H1 (cell line): ENCODE measurements around the gene ZC3H18. TPM values are rescaled to one million over a fixed set of nuclear protein-coding genes. Genes with fewer than 3 reads are reported as not detected.

Experiments used
- BRCA1 ChIP-seq: IDR thresholded peaks from 2 replicates; pipeline ENCODE4 v1.6.1; 2012; ENCODE audit warnings: low read depth, low read length, improper control_type of control experiment
- EGR1 ChIP-seq: IDR thresholded peaks from 2 replicates; pipeline ENCODE4 v1.6.1; 2011; ENCODE audit warnings: low read depth, low read length, borderline replicate concordance
- HDAC6 ChIP-seq: IDR thresholded peaks from one replicate; pipeline ENCODE4 v1.7.1; 2012; ENCODE audit warnings: low read depth, mild to moderate bottlenecking, inconsistent platforms, low read length, moderate library complexity
- JUN ChIP-seq: IDR thresholded peaks from 2 replicates; pipeline ENCODE4 v1.6.1; 2011; ENCODE audit warnings: low read depth, mild to moderate bottlenecking, improper control_type of control experiment, low read length
- NANOG ChIP-seq: IDR thresholded peaks from 2 replicates; pipeline ENCODE4 v1.6.1; 2011; ENCODE audit warnings: low read length, low read depth, mild to moderate bottlenecking, inconsistent platforms; ENCODE audit not compliant: insufficient read depth, poor library complexity, severe bottlenecking
- NRF1 ChIP-seq: IDR thresholded peaks from 2 replicates; pipeline ENCODE4 v1.6.1; 2011; ENCODE audit warnings: mild to moderate bottlenecking, low read depth, low read length, improper control_type of control experiment
- PHF8 ChIP-seq: fragments of 200-600 bp; sonication (generic); conservative IDR thresholded peaks from 2 replicates; pipeline ENCODE4 v1.7.1; 2012; ENCODE audit warnings: low read depth, mild to moderate bottlenecking, inconsistent platforms, low read length, moderate library complexity
- POU5F1 ChIP-seq: IDR thresholded peaks from 2 replicates; pipeline ENCODE4 v1.6.1; 2011; ENCODE audit warnings: low read depth, mild to moderate bottlenecking, low read length, moderate library complexity
- RFX5 ChIP-seq: IDR thresholded peaks from 2 replicates; pipeline ENCODE4 v1.6.1; 2011; ENCODE audit warnings: low read depth, low read length, improper control_type of control experiment, borderline replicate concordance
- polyA plus RNA-seq, 7 experiments: library from polyadenylated mRNA; depleted of rRNA in 3 of 7; stranded (reverse) in 5 of 7; unstranded in 2 of 7; fragments of >200 nt in 5 of 7; fragments of 200-250 nt in 2 of 7; gene quantifications; 1 replicate in 5 of 7; 2 replicates in 1 of 7; 4 replicates in 1 of 7; pipeline versions ENCODE4 v1.2.1 to v1.2.3, GENCODE V29; 2011 to 2013; ENCODE audit warnings: missing spikeins in 2 of 7, mixed read lengths in 2 of 7
- total RNA-seq: library from RNA; stranded (reverse); fragmentation: NEBNext Ultra II Directional; extraction: Animal tissue kit (Norgen Biotek cat#: 25700); gene quantifications from 2 replicates; pipeline ENCODE4 v1.2.1, GENCODE V29; 2021
- TF ChIP-seq, protein P1 (sequence below): IDR thresholded peaks from 2 replicates; pipeline ENCODE4 v1.6.1; 2011; ENCODE audit warnings: low read depth, mild to moderate bottlenecking, low read length; ENCODE audit not compliant: insufficient read depth
- TF ChIP-seq, protein P2 (sequence below): fragments of 300-600 bp; sonication (generic); IDR thresholded peaks from 2 replicates; pipeline ENCODE4 v1.7.1; 2012; ENCODE audit warnings: low read length, moderate library complexity, mild to moderate bottlenecking, inconsistent platforms; ENCODE audit not compliant: insufficient replicate concordance

Gene ZC3H18
- total and polyA plus RNA-seq, 2 of the 8 experiments (the other 6 are each of a cell fraction or from before 2014, with no cell fraction given) = 12.1 to 73.2 TPM

DNA sequence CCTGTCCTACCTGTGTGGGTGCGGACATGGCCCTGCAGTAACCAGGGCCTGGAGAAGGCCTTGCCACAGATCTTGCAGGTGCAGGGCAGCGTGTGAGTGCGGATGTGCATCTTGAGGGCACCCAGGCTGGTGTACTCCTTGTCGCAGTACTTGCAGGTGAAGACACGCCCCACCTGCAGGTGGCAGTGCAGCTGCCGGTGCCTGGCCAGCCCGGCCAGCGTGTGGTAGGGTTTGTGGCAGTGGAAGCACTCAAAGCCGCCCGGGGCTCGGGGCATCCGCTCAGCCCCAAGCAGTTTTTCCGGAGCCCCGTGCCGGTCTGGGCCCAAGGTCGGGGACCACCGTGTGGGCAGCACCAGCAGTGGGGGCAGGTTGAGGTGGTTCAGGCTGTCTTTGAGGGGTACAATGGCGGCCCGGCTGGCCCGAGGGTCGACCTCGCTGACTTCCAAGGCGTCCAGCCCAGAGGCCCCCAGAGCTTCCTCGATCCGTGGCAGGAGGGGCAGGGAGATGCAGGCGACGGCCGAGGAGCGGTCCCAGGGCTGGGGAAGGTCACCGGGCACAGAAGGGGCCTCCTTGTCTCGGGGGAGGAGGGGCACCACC lies 111.0 kb downstream of the ZC3H18 start (continued):
- TF ChIP-seq NANOG (no peak), PHF8 (no peak), NRF1 (no peak), POU5F1 (no peak), BRCA1 (no peak), JUN (no peak), EGR1 (no peak), RFX5 (no peak), HDAC6 (no peak)
- TF ChIP-seq, protein P1, sequence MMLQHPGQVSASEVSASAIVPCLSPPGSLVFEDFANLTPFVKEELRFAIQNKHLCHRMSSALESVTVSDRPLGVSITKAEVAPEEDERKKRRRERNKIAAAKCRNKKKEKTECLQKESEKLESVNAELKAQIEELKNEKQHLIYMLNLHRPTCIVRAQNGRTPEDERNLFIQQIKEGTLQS = no peak
- TF ChIP-seq, protein P2, sequence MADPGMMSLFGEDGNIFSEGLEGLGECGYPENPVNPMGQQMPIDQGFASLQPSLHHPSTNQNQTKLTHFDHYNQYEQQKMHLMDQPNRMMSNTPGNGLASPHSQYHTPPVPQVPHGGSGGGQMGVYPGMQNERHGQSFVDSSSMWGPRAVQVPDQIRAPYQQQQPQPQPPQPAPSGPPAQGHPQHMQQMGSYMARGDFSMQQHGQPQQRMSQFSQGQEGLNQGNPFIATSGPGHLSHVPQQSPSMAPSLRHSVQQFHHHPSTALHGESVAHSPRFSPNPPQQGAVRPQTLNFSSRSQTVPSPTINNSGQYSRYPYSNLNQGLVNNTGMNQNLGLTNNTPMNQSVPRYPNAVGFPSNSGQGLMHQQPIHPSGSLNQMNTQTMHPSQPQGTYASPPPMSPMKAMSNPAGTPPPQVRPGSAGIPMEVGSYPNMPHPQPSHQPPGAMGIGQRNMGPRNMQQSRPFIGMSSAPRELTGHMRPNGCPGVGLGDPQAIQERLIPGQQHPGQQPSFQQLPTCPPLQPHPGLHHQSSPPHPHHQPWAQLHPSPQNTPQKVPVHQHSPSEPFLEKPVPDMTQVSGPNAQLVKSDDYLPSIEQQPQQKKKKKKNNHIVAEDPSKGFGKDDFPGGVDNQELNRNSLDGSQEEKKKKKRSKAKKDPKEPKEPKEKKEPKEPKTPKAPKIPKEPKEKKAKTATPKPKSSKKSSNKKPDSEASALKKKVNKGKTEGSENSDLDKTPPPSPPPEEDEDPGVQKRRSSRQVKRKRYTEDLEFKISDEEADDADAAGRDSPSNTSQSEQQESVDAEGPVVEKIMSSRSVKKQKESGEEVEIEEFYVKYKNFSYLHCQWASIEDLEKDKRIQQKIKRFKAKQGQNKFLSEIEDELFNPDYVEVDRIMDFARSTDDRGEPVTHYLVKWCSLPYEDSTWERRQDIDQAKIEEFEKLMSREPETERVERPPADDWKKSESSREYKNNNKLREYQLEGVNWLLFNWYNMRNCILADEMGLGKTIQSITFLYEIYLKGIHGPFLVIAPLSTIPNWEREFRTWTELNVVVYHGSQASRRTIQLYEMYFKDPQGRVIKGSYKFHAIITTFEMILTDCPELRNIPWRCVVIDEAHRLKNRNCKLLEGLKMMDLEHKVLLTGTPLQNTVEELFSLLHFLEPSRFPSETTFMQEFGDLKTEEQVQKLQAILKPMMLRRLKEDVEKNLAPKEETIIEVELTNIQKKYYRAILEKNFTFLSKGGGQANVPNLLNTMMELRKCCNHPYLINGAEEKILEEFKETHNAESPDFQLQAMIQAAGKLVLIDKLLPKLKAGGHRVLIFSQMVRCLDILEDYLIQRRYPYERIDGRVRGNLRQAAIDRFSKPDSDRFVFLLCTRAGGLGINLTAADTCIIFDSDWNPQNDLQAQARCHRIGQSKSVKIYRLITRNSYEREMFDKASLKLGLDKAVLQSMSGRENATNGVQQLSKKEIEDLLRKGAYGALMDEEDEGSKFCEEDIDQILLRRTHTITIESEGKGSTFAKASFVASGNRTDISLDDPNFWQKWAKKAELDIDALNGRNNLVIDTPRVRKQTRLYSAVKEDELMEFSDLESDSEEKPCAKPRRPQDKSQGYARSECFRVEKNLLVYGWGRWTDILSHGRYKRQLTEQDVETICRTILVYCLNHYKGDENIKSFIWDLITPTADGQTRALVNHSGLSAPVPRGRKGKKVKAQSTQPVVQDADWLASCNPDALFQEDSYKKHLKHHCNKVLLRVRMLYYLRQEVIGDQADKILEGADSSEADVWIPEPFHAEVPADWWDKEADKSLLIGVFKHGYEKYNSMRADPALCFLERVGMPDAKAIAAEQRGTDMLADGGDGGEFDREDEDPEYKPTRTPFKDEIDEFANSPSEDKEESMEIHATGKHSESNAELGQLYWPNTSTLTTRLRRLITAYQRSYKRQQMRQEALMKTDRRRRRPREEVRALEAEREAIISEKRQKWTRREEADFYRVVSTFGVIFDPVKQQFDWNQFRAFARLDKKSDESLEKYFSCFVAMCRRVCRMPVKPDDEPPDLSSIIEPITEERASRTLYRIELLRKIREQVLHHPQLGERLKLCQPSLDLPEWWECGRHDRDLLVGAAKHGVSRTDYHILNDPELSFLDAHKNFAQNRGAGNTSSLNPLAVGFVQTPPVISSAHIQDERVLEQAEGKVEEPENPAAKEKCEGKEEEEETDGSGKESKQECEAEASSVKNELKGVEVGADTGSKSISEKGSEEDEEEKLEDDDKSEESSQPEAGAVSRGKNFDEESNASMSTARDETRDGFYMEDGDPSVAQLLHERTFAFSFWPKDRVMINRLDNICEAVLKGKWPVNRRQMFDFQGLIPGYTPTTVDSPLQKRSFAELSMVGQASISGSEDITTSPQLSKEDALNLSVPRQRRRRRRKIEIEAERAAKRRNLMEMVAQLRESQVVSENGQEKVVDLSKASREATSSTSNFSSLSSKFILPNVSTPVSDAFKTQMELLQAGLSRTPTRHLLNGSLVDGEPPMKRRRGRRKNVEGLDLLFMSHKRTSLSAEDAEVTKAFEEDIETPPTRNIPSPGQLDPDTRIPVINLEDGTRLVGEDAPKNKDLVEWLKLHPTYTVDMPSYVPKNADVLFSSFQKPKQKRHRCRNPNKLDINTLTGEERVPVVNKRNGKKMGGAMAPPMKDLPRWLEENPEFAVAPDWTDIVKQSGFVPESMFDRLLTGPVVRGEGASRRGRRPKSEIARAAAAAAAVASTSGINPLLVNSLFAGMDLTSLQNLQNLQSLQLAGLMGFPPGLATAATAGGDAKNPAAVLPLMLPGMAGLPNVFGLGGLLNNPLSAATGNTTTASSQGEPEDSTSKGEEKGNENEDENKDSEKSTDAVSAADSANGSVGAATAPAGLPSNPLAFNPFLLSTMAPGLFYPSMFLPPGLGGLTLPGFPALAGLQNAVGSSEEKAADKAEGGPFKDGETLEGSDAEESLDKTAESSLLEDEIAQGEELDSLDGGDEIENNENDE = no peak
